Ovary (tissue), 9 donors: ENCODE results near the gene CCL28. TPM values are rescaled to one million over a fixed set of nuclear protein-coding genes. Genes with fewer than 3 reads are reported as not detected.

Experiments used
- DNase-seq, 5 donors: peaks; one replicate each; pipeline ENCODE4 v3.0.0-alpha.2; 2019 to 2020
- H3K27ac ChIP-seq, 2 donors: fragments of 200-600 bp; one replicate each; pipeline versions ENCODE4 v1.5.1 to v1.8.0; 2019 to 2022
- H3K27me3 ChIP-seq: fragments of 200-600 bp; one replicate; pipeline ENCODE4 v1.8.0; 2022
- H3K36me3 ChIP-seq: fragments of 200-600 bp; sonication (generic); one replicate; pipeline ENCODE4 v1.5.1; 2019
- H3K4me1 ChIP-seq: one replicate; pipeline ENCODE4 v1.8.1; 2013; ENCODE audit warnings: mild to moderate bottlenecking, moderate library complexity; ENCODE audit not compliant: insufficient read depth
- H3K4me3 ChIP-seq: fragments of 200-600 bp; sonication (generic); one replicate; pipeline ENCODE4 v1.5.1; 2017
- H3K9me3 ChIP-seq, 2 donors: fragments of 200-600 bp in 1 of 2; sonication (generic) in 1 of 2; one replicate each; pipeline versions ENCODE4 v1.5.1 to v1.8.1; 2013 to 2019; ENCODE audit warnings: mild to moderate bottlenecking in 1 of 2, moderate library complexity in 1 of 2
- EP300 ChIP-seq: sonication (generic); formaldehyde crosslinking; IDR thresholded peaks from one replicate; pipeline ENCODE4 v1.6.1; 2017; ENCODE audit warnings: antibody characterized with exemption
- POLR2A ChIP-seq: fragments of 450-650 bp; IDR thresholded peaks from one replicate; pipeline ENCODE4 v1.6.1; 2017; ENCODE audit warnings: antibody characterized with exemption, mild to moderate bottlenecking, moderate library complexity
- WGBS, 3 donors: extraction: QIAGEN DNeasy Blood & Tissue Kit in 1 of 3; methylation state at CpG; one replicate each; pipeline versions ENCODE4 v1.1.5 to v1.1.7; 2013 to 2017; 5-methylcytosine and 5-hydroxymethylcytosine counted together
- intact Hi-C, 4 donors: fragments of 100-400 bp; cut with DNase I; formaldehyde crosslinking; loops; one replicate each; pipeline versions ENCODE4 v1.11.0 to v1.15.1; 2022 to 2023
- polyA plus RNA-seq, 2 donors: library from polyadenylated mRNA; stranded (reverse); fragments of 200-250 nt in 1 of 2; fragments of 350-450 nt in 1 of 2; fragmentation: Illumina TruSeq in 1 of 2; extraction: RNeasy Lipid Tissue Mini Kit (QIAGEN cat#74804) in 1 of 2; gene quantifications; one replicate each; pipeline ENCODE4 v1.2.3, GENCODE V29; 2013 to 2014
- total RNA-seq, 7 donors: library from RNA; depleted of rRNA in 2 of 7; stranded (reverse); fragments of >200 nt in 2 of 7; fragmentation: NEBNext Ultra II Directional in 3 of 7; extraction: Animal tissue kit (Norgen Biotek cat#: 25700) in 3 of 7; gene quantifications; one replicate each; pipeline versions ENCODE4 v1.1.0 to v1.2.4, GENCODE V29; 2016 to 2023
- TF ChIP-seq, protein P1 (sequence below), 3 donors: fragments of 450-650 bp in 2 of 3; fragments of 200-600 bp in 1 of 3; IDR thresholded peaks; one replicate each; pipeline versions ENCODE4 v1.5.1 to v1.8.0; 2016 to 2022; ENCODE audit warnings: antibody characterized with exemption in 3 of 3, mild to moderate bottlenecking in 1 of 3
- donor health status: DM: no; HTN: no; CAD: no; lungs with moderate emphysema.
- donor health status: DM: no; HTN: no; CAD: no.
- donor health status: Bipolar disorder and iron deficiency.
- donor health status: DM: yes; HTN: yes; CAD: no.
- donor health status: DM: no; HTN: no; CAD: no.
- donor health status: DM: yes; HTN: yes; CAD: no.

Gene CCL28
- total and polyA plus RNA-seq, 9 donors: 0.59 to 3.2 (median 1.9) TPM; not detected in 1

DNA sequence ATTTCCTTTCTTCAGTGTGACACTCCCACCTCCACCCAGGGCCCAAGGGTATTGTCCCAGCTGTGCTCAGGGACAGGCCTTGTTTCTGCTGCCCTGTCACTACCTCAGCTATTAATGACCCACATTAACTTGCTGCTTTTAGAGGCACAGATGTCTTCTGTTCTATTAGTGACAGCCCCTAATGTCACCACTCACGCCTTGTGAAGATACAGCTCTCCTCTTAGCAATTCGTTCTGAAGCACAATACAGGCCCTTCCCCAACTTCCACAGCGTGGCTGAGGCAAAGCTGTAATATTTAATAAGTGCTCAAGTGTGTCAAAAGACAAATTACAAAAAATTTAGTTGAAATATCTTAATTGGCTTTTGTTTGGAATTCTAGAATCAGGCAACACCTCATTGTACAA, 54.3 kb downstream of the CCL28 start:
- Histone ChIP-seq H3K4me3 (no peak overlapping the region), H3K27ac (no peak overlapping the region), H3K4me1 (no peaks in the 10 kb centered on the region), H3K36me3 (no peaks in the 10 kb centered on the region), H3K9me3 (no peaks in the 10 kb centered on the region), H3K27me3 (no peaks in the 10 kb centered on the region)
- intact Hi-C loops: no loop called here
- WGBS, 3 donors: 40% methylated on average over 3 of the region's 3 CpGs
- no peak for TF ChIP-seq POLR2A
- DNase-seq: no peak

DNA sequence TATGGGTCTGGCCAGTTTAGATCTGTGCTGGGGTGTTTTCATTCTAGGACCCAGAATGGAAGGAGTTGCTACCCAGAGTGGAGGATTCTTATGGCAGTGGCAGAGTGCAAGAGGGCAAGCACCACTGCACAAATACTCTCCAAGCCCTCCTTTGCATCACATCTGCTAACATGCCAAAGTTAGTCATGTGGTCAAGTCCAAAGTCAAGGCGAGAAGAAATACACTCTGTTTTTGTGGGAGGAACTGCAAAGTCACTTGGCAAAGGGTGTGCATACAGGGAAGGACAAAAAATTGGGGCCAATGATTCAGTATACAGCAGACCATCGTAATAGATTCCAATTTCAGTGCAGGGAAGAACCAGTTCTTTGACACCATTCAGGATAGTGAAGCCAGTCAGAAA, 55.1 kb downstream of the CCL28 start:
- H3K4me1 ChIP-seq: no peaks in the 10 kb centered on the region
- H3K27me3 ChIP-seq: no peaks in the 10 kb centered on the region
- H3K36me3 ChIP-seq: no peaks in the 10 kb centered on the region
- H3K9me3 ChIP-seq: no peaks in the 10 kb centered on the region
- H3K4me3 ChIP-seq: no peak overlapping the region
- intact Hi-C loops: no loop called here
- DNase-seq: no peak
- TF ChIP-seq EP300: no peak
- TF ChIP-seq POLR2A: no peak
- TF ChIP-seq, protein P1, sequence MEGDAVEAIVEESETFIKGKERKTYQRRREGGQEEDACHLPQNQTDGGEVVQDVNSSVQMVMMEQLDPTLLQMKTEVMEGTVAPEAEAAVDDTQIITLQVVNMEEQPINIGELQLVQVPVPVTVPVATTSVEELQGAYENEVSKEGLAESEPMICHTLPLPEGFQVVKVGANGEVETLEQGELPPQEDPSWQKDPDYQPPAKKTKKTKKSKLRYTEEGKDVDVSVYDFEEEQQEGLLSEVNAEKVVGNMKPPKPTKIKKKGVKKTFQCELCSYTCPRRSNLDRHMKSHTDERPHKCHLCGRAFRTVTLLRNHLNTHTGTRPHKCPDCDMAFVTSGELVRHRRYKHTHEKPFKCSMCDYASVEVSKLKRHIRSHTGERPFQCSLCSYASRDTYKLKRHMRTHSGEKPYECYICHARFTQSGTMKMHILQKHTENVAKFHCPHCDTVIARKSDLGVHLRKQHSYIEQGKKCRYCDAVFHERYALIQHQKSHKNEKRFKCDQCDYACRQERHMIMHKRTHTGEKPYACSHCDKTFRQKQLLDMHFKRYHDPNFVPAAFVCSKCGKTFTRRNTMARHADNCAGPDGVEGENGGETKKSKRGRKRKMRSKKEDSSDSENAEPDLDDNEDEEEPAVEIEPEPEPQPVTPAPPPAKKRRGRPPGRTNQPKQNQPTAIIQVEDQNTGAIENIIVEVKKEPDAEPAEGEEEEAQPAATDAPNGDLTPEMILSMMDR (IDR thresholded peaks at IDR 0.05): no peak
- H3K27ac ChIP-seq: no peak overlapping the region
- WGBS, 3 donors: 46 to 53% (median 46%) methylated on average over 2 of the region's 2 CpGs

DNA sequence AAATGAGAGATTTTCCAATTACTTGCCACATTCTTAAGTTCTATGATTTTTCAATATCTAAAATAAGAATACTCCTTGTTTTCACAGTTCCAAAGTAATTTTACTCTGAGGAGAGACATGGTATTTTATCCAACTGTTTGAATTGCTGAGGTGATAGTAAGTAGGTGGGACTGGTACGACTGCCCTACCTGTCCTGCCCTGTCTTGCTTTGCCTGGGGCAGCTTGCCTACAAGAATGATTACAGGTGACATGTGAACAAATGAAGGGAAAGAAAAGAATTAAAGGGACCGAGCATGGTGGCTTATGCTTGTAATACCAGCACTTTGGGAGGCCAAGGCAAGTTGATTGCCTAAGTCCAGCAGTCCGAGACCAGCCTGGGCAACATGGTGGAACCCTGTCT, 57.4 kb downstream of the CCL28 start:
- intact Hi-C loops: no loop called here
- 87 to 90% (median 88%) methylated on average over 3 of the region's 3 CpGs for WGBS, 3 donors

DNA sequence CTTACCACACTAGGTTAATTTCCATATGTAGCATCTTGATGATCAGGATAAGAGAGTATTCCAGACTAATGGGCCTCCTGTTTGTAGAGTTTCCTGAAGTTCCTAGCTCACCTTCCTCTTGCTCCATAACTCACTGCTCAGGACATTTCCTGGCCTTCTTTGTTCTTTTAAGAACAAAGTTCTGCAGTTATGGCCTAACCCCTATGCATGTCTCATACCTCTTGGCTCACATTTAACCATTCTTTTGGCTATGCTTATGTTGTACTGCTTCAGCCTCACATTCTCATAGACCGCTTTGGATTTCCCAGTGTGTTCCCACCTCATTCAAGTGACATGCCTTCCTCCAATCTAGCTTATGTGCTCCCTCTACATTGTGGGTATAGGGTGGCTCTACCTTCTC, 58.5 kb downstream of the CCL28 start:
- H3K4me1 ChIP-seq: no peaks in the 10 kb centered on the region
- DNase-seq: no peak
- intact Hi-C loops: no loop called here
- H3K27ac ChIP-seq: no peak overlapping the region
- TF ChIP-seq POLR2A (no peak), EP300 (no peak)
- TF ChIP-seq, protein P1 (IDR thresholded peaks at IDR 0.05): no peak
- no peaks in the 10 kb centered on the region for H3K27me3 ChIP-seq
- H3K36me3 ChIP-seq: no peaks in the 10 kb centered on the region
- H3K9me3 ChIP-seq: no peaks in the 10 kb centered on the region
- WGBS, 3 donors: 84 to 95% (median 91%) methylated on average over 1 of the region's 1 CpG
- no peak overlapping the region for H3K4me3 ChIP-seq

More for the DNA sequence above, 57.4 kb downstream of the CCL28 start:
- H3K27me3 ChIP-seq: no peaks in the 10 kb centered on the region
- H3K36me3 ChIP-seq: no peaks in the 10 kb centered on the region
- TF ChIP-seq POLR2A: no peak
- TF ChIP-seq, protein P1 (IDR thresholded peaks at IDR 0.05): no peak
- TF ChIP-seq EP300: no peak
- no peaks in the 10 kb centered on the region for H3K9me3 ChIP-seq
- H3K27ac ChIP-seq: no peak overlapping the region
- DNase-seq: no peak
- H3K4me1 ChIP-seq: no peaks in the 10 kb centered on the region
- H3K4me3 ChIP-seq: no peak overlapping the region

DNA sequence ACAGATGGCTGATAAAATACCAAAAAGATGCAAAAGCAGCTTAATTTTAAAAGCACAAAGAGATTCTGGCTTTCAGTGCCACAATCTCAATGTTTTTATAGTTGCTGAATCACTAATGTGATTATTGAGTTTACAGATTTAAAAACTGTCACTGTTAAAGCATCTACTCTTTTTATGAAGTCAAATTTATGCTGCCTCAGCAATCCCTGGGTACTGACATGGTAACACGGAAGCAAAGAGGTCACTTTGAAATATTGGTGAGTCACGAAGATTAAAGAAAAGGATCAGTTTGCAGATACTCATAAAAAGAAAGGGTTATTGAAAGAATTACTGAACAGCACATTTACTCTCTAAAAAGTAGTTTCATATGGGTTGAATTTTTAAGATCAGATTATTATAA, 59.3 kb downstream of the CCL28 start:
- 59 to 78% (median 60%) methylated on average over 2 of the region's 2 CpGs for WGBS, 3 donors
- no peak for DNase-seq
- Histone ChIP-seq H3K27ac (no peak overlapping the region), H3K4me1 (no peaks in the 10 kb centered on the region), H3K27me3 (no peaks in the 10 kb centered on the region), H3K36me3 (no peaks in the 10 kb centered on the region), H3K9me3 (no peaks in the 10 kb centered on the region), H3K4me3 (no peak overlapping the region)
- intact Hi-C loops: no loop called here
- TF ChIP-seq POLR2A (no peak), EP300 (no peak)
- TF ChIP-seq, protein P1 (IDR thresholded peaks at IDR 0.05): no peak
